Measurements from ENCODE around the gene MGST3. TPM values are rescaled to one million over a fixed set of nuclear protein-coding genes. Genes with fewer than 3 reads are reported as not detected.

The MGST3 gene
- total and polyA plus RNA-seq, 2 of the 13 experiments (the other 11 are each of a cell fraction or from before 2014, with no cell fraction given) = 59.7 to 61.2 TPM

- TF ChIP-seq ZNF362 (CRISPR knock-in tag; IDR thresholded peaks at IDR 0.05; ENCODE audit: borderline replicate concordance) (no peak), MEIS2 (CRISPR knock-in tag; IDR thresholded peaks at IDR 0.05) (peak; percentile 58; the same call in 1 of the 2 replicates), ZNF430 (CRISPR knock-in tag; IDR thresholded peaks at IDR 0.05) (peak; percentile 71), NR3C1 (CRISPR knock-in tag; IDR thresholded peaks at IDR 0.05) (no peak), E2F5 (CRISPR knock-in tag; conservative IDR thresholded peaks at IDR 0.05) (peak; percentile 28; the same call in 1 of the 2 replicates), ONECUT2 (CRISPR knock-in tag; IDR thresholded peaks at IDR 0.05) (peak; percentile 92), ZNF230 (CRISPR knock-in tag; IDR thresholded peaks at IDR 0.05) (peak; percentile 58), NONO (IDR thresholded peaks at IDR 0.05) (no peak), NONO (CRISPR knock-in tag; conservative IDR thresholded peaks at IDR 0.05) (peak; percentile 82), NR2F2 (IDR thresholded peaks at IDR 0.05; ENCODE audit: borderline replicate concordance, low read depth) (no peak), HNRNPLL (IDR thresholded peaks at IDR 0.05; ENCODE audit: low read depth, low read length, poor library complexity, severe bottlenecking) (peak; percentile 77), AKNA (CRISPR knock-in tag; IDR thresholded peaks at IDR 0.05; ENCODE audit: borderline replicate concordance) (0 out of 2 replicates have a peak, but pooled peaks have one; percentile 61)
- TF ChIP-seq, protein P1, sequence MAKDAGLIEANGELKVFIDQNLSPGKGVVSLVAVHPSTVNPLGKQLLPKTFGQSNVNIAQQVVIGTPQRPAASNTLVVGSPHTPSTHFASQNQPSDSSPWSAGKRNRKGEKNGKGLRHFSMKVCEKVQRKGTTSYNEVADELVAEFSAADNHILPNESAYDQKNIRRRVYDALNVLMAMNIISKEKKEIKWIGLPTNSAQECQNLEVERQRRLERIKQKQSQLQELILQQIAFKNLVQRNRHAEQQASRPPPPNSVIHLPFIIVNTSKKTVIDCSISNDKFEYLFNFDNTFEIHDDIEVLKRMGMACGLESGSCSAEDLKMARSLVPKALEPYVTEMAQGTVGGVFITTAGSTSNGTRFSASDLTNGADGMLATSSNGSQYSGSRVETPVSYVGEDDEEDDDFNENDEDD (CRISPR knock-in tag; IDR thresholded peaks at IDR 0.05; ENCODE audit: borderline replicate concordance) = peak; percentile 95
- TF ChIP-seq, protein P2, sequence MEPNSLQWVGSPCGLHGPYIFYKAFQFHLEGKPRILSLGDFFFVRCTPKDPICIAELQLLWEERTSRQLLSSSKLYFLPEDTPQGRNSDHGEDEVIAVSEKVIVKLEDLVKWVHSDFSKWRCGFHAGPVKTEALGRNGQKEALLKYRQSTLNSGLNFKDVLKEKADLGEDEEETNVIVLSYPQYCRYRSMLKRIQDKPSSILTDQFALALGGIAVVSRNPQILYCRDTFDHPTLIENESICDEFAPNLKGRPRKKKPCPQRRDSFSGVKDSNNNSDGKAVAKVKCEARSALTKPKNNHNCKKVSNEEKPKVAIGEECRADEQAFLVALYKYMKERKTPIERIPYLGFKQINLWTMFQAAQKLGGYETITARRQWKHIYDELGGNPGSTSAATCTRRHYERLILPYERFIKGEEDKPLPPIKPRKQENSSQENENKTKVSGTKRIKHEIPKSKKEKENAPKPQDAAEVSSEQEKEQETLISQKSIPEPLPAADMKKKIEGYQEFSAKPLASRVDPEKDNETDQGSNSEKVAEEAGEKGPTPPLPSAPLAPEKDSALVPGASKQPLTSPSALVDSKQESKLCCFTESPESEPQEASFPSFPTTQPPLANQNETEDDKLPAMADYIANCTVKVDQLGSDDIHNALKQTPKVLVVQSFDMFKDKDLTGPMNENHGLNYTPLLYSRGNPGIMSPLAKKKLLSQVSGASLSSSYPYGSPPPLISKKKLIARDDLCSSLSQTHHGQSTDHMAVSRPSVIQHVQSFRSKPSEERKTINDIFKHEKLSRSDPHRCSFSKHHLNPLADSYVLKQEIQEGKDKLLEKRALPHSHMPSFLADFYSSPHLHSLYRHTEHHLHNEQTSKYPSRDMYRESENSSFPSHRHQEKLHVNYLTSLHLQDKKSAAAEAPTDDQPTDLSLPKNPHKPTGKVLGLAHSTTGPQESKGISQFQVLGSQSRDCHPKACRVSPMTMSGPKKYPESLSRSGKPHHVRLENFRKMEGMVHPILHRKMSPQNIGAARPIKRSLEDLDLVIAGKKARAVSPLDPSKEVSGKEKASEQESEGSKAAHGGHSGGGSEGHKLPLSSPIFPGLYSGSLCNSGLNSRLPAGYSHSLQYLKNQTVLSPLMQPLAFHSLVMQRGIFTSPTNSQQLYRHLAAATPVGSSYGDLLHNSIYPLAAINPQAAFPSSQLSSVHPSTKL (CRISPR knock-in tag; IDR thresholded peaks at IDR 0.05) = peak; percentile 26
- TF ChIP-seq, protein P3, sequence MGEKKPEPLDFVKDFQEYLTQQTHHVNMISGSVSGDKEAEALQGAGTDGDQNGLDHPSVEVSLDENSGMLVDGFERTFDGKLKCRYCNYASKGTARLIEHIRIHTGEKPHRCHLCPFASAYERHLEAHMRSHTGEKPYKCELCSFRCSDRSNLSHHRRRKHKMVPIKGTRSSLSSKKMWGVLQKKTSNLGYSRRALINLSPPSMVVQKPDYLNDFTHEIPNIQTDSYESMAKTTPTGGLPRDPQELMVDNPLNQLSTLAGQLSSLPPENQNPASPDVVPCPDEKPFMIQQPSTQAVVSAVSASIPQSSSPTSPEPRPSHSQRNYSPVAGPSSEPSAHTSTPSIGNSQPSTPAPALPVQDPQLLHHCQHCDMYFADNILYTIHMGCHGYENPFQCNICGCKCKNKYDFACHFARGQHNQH (CRISPR knock-in tag; IDR thresholded peaks at IDR 0.05) = peak; percentile 55; the same call in 1 of the 2 replicates
These were observed at the start of gene MGST3 (continued) for GRCh38 chr1:165630629-165631341.
